GM21619 (cell line): ENCODE measurements around the gene NUP210L.
"Not testable (repeated sequence)": the region's sequence is repeated elsewhere in the genome, so short reads cannot be mapped to it uniquely, and the experiment has no call there.

ENCODE experiments used
- ATAC-seq: cut with Tn5 transposase; IDR thresholded peaks from one replicate; pipeline ENCODE4 v1.9.1; 2021; ENCODE audit not compliant: unreplicated experiment

NUP210L gene

GRCh38 chr1:154170547-154171222 is 15.8 kb upstream of the NUP210L start:
- no peak for ATAC-seq

DNA sequence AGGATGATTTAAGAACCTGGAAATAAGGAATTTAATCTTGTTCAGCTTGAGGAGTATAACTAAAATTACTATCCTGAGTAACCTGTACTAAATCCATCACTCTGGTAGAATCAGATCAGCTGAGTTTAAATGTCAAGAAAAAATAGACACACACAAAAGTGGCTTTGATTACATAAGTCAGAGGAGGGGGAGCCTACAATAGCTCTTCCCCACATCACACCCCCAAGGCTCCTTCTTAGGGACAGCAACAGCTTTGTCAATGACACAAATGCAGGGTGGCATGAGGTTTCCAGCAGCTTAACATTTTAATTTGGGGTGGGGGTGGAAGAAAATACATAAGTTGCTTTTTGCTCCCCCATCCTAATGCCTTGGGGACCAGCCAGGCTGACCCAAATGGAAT is 12.6 kb upstream of the NUP210L start:
- ATAC-seq: no peak

GRCh38 chr1:154166207-154166606 is 11.3 kb upstream of the NUP210L start:
- ATAC-seq: no peak

DNA sequence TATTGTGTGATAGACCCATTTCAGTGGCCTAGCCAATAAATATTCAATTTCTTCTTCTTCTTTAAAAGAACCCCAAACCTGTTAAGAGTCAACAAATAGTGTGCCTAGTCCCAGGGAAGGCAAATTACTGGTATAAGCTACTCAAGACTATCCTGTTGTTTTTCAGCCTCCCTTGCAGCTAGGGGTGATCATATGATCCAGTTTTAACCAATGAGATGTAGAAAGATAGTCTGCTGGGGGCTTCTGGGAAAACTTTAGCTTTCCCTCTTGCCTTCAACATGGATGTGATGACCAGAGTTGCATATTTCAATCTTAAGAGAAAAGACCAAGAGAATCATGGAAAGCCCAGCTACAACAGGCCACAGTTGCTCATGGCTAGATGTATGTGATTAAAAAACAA is 4.7 kb upstream of the NUP210L start:
- no peak for ATAC-seq

GRCh38 chr1:154158307-154159125 is 3.6 kb upstream of the NUP210L start:
- ATAC-seq: no peak

- peak; percentile 90 for ATAC-seq
These were observed 2.8 kb upstream of the NUP210L start for GRCh38 chr1:154157520-154158306.

DNA sequence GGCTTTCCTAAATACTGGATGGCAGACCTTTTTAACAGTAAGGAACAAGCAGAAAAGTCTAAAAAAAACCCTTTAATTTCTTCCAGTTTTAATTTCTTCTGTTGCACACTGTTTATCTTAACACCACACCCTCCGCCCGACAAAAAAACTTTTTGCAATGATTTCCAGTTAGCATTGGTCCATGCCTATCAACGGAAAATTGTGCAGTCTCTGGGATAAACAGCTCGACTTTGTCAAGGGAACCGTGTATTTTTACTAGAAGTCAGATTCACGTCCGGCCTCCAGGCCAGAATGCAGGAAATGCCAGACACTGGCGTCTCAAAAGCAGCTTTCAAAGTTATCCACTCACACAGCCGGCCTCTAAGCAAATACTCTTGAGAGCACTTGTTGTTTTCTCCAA is 378 bp upstream of the NUP210L start:
- no peak for ATAC-seq

- no peak for ATAC-seq
These were observed 820 bp downstream of the NUP210L start for GRCh38 chr1:154154053-154154452.

DNA sequence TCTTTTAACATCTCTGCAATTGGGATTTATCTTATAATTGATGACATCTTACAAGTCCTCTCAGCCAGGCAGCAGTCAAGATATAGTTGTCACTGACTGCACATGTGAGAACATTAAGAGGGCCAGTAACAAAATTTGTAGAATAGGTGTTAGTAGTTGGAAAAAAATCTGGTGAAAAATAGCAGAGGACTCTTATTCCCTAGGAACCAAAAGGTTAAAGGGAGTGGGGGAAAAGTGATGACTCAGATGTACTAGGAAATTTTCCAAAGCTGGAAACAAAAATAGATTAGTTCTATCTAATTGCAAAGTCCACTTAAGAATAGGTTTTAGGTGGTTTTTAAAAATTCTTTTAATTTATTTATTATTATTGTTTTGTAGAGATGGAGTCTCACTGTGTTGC is 3.6 kb downstream of the NUP210L start:
- no peak for ATAC-seq

DNA sequence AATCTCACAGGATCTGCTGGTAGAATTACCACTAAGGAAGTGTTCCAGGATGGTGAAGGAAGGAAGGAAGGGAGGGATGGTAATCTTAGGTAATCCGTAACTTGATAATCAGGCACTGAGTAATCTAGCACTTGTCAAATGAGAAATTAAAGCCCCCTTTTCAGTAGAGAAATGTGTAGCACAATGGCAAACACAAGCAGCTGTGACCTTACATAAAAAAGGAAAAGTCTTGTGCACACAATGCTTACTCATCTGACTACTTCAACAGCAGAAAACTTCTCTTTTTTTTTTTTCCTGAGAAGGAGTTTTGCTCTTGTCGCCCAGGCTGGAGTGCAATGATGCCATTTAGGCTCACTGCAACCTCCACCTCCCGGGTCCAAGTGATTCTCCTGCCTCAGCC is 6.1 kb downstream of the NUP210L start:
- no peak for ATAC-seq

DNA sequence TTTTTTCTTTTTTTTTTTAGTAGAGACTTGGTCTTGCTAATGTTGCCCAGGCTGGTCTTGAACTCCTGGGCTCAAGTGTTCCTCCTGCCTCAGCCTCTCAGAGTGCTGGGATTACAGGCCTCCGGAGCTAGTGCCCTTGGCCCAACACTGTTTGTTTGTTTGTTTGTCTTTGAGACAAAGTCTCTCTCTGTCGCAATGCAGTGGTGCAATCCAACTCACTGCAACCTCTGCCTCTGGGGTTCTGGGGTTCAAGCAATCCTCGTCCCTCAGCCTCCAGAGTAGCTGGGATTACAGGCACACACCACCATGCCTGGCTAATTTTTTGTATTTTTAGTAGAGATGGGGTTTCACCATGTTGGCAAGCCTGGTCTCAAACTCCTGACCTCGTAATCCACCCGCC is 7.4 kb downstream of the NUP210L start:
- not testable (repeated sequence) for ATAC-seq

- ATAC-seq: no peak
These were observed 8.9 kb downstream of the NUP210L start for GRCh38 chr1:154145986-154146385.

DNA sequence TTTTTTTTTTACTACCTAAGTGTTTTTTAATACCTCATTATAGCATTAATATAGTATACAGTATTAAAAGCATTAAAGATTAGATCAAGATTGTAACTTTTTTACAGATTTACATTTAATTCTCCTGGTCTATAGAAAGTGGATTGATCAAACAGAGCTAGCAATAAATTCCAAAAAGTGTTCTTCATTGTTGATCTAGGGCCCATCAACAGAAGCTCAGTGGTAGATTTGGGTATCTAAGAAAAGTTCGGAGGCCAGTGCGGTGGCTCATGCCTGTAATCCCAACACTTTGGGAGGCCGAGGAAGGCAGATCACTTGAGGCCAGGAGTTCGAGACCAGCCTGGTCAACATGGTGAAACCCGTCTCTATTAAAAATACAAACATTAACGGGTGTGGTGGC is 12.5 kb downstream of the NUP210L start:
- no peak for ATAC-seq

DNA sequence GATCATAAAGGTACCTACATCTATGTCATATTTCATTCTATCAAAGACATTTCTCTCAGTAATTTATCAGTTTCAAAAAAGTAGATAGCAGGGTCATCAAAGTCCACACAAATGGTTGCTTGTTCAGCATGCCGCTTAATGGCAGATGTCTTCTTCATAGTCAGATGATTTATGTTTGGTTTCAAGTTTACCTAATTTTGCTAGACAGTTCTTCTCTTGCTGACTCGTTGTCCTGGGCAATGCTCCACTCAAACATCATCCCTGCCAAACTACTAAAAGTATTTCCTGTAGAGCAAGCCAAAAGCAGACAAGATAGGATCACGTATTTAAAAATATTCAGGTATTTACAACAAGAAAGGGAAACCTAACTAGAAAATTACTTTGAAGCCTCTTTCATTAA is 13.6 kb downstream of the NUP210L start:
- ATAC-seq: no peak

GRCh38 chr1:154137888-154138287 is 17.0 kb downstream of the NUP210L start:
- ATAC-seq: no peak

- no peak for ATAC-seq
These were observed 21.6 kb downstream of the NUP210L start for GRCh38 chr1:154133256-154133655.

DNA sequence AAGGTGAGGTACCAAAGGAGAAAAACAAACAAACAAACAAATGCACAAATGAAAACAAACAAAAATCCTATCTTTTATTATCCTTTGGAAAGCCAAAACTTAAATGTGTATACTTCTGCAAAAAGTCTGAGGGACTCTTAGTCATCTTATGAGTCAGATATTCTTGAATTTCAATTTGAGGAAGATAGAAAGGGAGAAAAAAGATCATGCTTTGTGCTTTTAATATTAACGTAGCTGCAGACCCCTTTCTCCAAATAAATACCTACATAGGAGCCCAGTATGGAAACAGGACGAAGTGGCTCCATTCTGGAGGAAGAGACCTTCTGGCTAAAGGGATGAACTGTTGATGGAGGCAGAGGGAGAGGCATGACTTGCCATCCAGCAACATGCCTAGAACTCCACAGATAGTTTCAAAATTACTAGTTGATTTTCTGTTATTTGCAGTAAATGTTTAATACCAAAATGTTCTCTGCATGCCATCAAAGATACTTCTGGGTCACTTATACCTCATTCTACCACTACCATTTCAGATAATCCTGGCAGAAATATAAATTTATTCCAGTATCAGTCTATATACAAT is 25.4 kb downstream of the NUP210L start:
- no peak for ATAC-seq

- not testable (repeated sequence) for ATAC-seq
These were observed 31.7 kb downstream of the NUP210L start for GRCh38 chr1:154123205-154123604.

DNA sequence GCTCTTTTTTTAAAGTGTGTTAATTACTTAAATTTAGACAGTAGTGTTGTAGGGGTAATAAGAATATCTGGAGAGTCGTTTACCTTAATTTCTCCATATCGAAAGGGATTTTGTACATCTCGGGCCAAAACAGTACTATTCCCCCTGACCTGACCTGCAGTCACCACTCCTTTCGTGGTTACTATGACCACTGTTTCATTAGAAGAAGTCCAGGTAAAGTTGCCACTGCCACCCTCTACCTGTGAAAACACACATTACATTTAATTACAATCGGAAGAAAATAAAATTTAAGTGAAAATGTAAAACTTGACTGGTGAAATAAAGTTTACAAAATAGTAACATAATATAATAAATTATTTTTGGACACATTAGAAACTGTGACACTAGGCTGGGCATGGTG is 37.2 kb downstream of the NUP210L start:
- ATAC-seq: no peak

- no peak for ATAC-seq
These were observed 39.7 kb downstream of the NUP210L start for GRCh38 chr1:154115180-154115579.

DNA sequence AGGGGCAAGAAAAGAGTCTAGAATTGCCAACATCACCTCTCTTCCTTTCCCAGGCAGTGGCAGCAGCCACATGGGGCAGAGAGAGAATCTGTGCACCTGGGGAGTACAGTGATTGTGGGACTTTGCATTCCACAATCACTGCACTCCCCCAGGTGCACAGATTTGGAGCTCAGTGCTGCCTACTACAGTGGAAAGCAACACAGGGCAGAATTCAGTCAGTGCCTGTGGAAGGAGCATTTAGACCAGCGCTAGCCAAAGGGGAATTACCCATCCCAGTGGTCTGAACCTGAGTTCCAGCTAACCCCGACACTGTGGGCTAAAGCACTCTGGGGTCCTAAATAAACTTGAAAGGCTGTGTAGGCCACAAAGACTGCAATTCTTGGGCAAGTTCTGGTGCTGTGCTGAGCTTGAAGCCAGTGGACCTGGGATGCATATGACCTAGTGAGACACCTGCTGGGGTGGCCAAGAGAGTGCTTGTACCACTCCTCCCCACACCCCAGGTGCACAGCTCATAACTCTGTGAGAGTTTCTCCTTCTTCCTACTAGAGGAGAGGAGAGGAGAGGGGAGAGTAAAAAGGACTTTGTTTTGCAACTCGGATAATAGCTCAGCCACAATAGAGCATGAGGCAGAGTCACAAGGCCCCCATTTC is 50.3 kb downstream of the NUP210L start:
- ATAC-seq: no peak
